HG03139 (cell line): ENCODE results near the gene CH25H.
"Not testable (repeated sequence)": the region's sequence is repeated elsewhere in the genome, so short reads cannot be mapped to it uniquely, and the experiment has no call there.

ENCODE experiments used
- ATAC-seq: cut with Tn5 transposase; IDR thresholded peaks from one replicate; pipeline ENCODE4 v1.9.1; 2021; ENCODE audit not compliant: unreplicated experiment

CH25H gene

GRCh38 chr10:89203237-89203636, 3.9 kb downstream of the CH25H start:
- no peak for ATAC-seq

- ATAC-seq, result no peak
Observed at GRCh38 chr10:89202033-89202425, 5.1 kb downstream of the CH25H start.

GRCh38 chr10:89201345-89202032, 5.6 kb downstream of the CH25H start:
- ATAC-seq, result no peak

GRCh38 chr10:89197473-89197872, 9.6 kb downstream of the CH25H start:
- ATAC-seq, result no peak

- ATAC-seq, result not testable (repeated sequence)
Observed at GRCh38 chr10:89191301-89191700, 15.8 kb downstream of the CH25H start.

GRCh38 chr10:89189211-89189734, 17.8 kb downstream of the CH25H start:
- no peak for ATAC-seq

GRCh38 chr10:89185658-89186057, 21.5 kb downstream of the CH25H start:
- no peak for ATAC-seq

GRCh38 chr10:89184638-89185037, 22.5 kb downstream of the CH25H start:
- no peak for ATAC-seq

- ATAC-seq, result no peak
Observed at GRCh38 chr10:89183571-89183970, 23.5 kb downstream of the CH25H start.

- no peak for ATAC-seq
Observed at GRCh38 chr10:89182894-89183293, 24.2 kb downstream of the CH25H start.

GRCh38 chr10:89175816-89176215, 31.3 kb downstream of the CH25H start:
- ATAC-seq, result no peak

- ATAC-seq, result no peak
Observed at GRCh38 chr10:89173075-89173474, 34.0 kb downstream of the CH25H start.

- ATAC-seq, result no peak
Observed at GRCh38 chr10:89171996-89172395, 35.1 kb downstream of the CH25H start.

GRCh38 chr10:89171263-89171872, 35.7 kb downstream of the CH25H start:
- ATAC-seq, result no peak

GRCh38 chr10:89168354-89168900, 38.7 kb downstream of the CH25H start:
- ATAC-seq, result not testable (repeated sequence)

- no peak for ATAC-seq
Observed at GRCh38 chr10:89167915-89168314, 39.2 kb downstream of the CH25H start.

- ATAC-seq, result no peak
Observed at GRCh38 chr10:89165923-89166322, 41.2 kb downstream of the CH25H start.

GRCh38 chr10:89164920-89165319, 42.2 kb downstream of the CH25H start:
- ATAC-seq, result no peak

- ATAC-seq, result peak; percentile 19
Observed at GRCh38 chr10:89164080-89164479, 43.0 kb downstream of the CH25H start.

GRCh38 chr10:89163265-89163995, 43.7 kb downstream of the CH25H start:
- peak; percentile 93 for ATAC-seq

GRCh38 chr10:89162596-89162995, 44.5 kb downstream of the CH25H start:
- no peak for ATAC-seq

- ATAC-seq, result no peak
Observed at GRCh38 chr10:89160339-89160738, 46.8 kb downstream of the CH25H start.
